Right lobe of liver (tissue), 6 donors: ENCODE measurements around the gene EXT2. TPM values are rescaled to one million over a fixed set of nuclear protein-coding genes. Genes with fewer than 3 reads are reported as not detected.

Source experiments
- ATAC-seq, 4 donors: fragments of 200-7000 bp; cut with Tn5 transposase; one replicate each; pipeline ENCODE4 v1.9.1; 2020; ENCODE audit warnings: mild to moderate bottlenecking in 4 of 4, moderate library complexity in 4 of 4
- DNase-seq, 3 donors: peaks; one replicate each; pipeline ENCODE4 v3.0.0-alpha.2; 2020
- H3K27ac ChIP-seq, 3 donors: fragments of 200-600 bp; one replicate each; pipeline ENCODE4 v1.8.0; 2022
- H3K27me3 ChIP-seq, 2 donors: fragments of 200-600 bp; one replicate each; pipeline ENCODE4 v1.8.0; 2022
- H3K36me3 ChIP-seq, 4 donors: fragments of 200-600 bp; sonication (generic) in 1 of 4; one replicate each; pipeline versions ENCODE4 v1.5.1 to v1.8.0; 2017 to 2022; ENCODE audit warnings: control low read depth in 1 of 4
- H3K4me1 ChIP-seq, 4 donors: fragments of 200-600 bp; sonication (generic) in 1 of 4; one replicate each; pipeline versions ENCODE4 v1.5.1 to v1.8.0; 2017 to 2022; ENCODE audit warnings: control low read depth in 1 of 4
- H3K4me3 ChIP-seq, 3 donors: fragments of 200-600 bp; one replicate each; pipeline ENCODE4 v1.8.0; 2022
- H3K9me3 ChIP-seq, 4 donors: fragments of 200-600 bp; sonication (generic) in 1 of 4; one replicate each; pipeline versions ENCODE4 v1.5.1 to v1.8.0; 2017 to 2022; ENCODE audit warnings: control low read depth in 1 of 4
- CTCF ChIP-seq, 4 donors: fragments of 200-600 bp in 3 of 4; fragments of 450-650 bp in 1 of 4; IDR thresholded peaks; one replicate each; pipeline versions ENCODE4 v1.5.1 to v1.8.0; 2016 to 2022; ENCODE audit warnings: antibody characterized with exemption in 4 of 4, mild to moderate bottlenecking in 2 of 4
- POLR2A ChIP-seq: fragments of 450-650 bp; IDR thresholded peaks from one replicate; pipeline ENCODE4 v1.6.1; 2017; ENCODE audit warnings: antibody characterized with exemption, mild to moderate bottlenecking
- WGBS: methylation state at CpG from one replicate; pipeline ENCODE4 v1.1.6; 2018; ENCODE audit warnings: low coverage, low lambda C conversion rate; ENCODE audit not compliant: insufficient coverage; ENCODE audit errors: missing lambda C conversion rate; 5-methylcytosine and 5-hydroxymethylcytosine counted together
- intact Hi-C, 2 donors: fragments of 100-400 bp; cut with DNase I; formaldehyde crosslinking; loops; one replicate each; pipeline versions ENCODE4 v1.11.2 to v1.14.1; 2022
- total RNA-seq, 6 experiments: library from RNA; depleted of rRNA in 2 of 6; stranded (reverse); fragments of >200 nt in 2 of 6; fragmentation: NEBNext Ultra II Directional in 3 of 6; extraction: Animal tissue kit (Norgen Biotek cat#: 25700) in 3 of 6; gene quantifications; one replicate each; pipeline versions ENCODE4 v1.1.0 to v1.2.4, GENCODE V29; 2016 to 2023
- donor health status: DM: no; HTN: yes; CAD: no.
- donor health status: DM: no; HTN: no; CAD: no.
- donor health status: DM: no; HTN: no; CAD: no.
- donor health status: DM: no; HTN: yes; CAD: no.
- donor health status: DM: no; HTN: yes; CAD: no.

Gene EXT2
- total RNA-seq, 6 experiments from 2014 or later: 21.9 to 31.3 (median 26.9) TPM

- intact Hi-C loops: no loop called here
- DNase-seq (no peak), ATAC-seq (no peak)
- no peaks in the 10 kb centered on the region for H3K4me1 ChIP-seq
- H3K27ac ChIP-seq: no peak overlapping the region
- TF ChIP-seq CTCF (IDR thresholded peaks at IDR 0.05): no peak
- TF ChIP-seq POLR2A: no peak
- H3K4me3 ChIP-seq: no peak overlapping the region
- H3K36me3 ChIP-seq: no peaks in the 10 kb centered on the region
- WGBS: 87% methylated on average over 2 of the region's 2 CpGs
- no peaks in the 10 kb centered on the region for H3K9me3 ChIP-seq
- H3K27me3 ChIP-seq: no peaks in the 10 kb centered on the region
Measured at GRCh38 chr11:44149651-44150050, 54.2 kb downstream of the EXT2 start.

GRCh38 chr11:44150401-44150800 is 54.9 kb downstream of the EXT2 start:
- H3K4me1 ChIP-seq: no peaks in the 10 kb centered on the region
- DNase-seq: no peak
- ATAC-seq: no peak
- no peak for TF ChIP-seq CTCF (IDR thresholded peaks at IDR 0.05)
- TF ChIP-seq POLR2A: no peak
- no peaks in the 10 kb centered on the region for H3K9me3 ChIP-seq
- intact Hi-C loops: no loop called here
- H3K27ac ChIP-seq: no peak overlapping the region
- WGBS: no CpG with 5 or more reads among the region's 1 CpG
- H3K36me3 ChIP-seq: no peaks in the 10 kb centered on the region
- H3K4me3 ChIP-seq: no peak overlapping the region
- H3K27me3 ChIP-seq: no peaks in the 10 kb centered on the region

GRCh38 chr11:44157019-44157418 is 61.5 kb downstream of the EXT2 start:
- intact Hi-C loops: no loop called here
- 100% methylated on average over 2 of the region's 4 CpGs for WGBS

GRCh38 chr11:44158384-44158783 is 62.9 kb downstream of the EXT2 start:
- 97% methylated on average over 2 of the region's 2 CpGs for WGBS
- TF ChIP-seq CTCF (IDR thresholded peaks at IDR 0.05) (no peak), POLR2A (no peak)
- intact Hi-C loops: no loop called here

More at GRCh38 chr11:44157019-44157418, 61.5 kb downstream of the EXT2 start:
- Histone ChIP-seq H3K27me3 (no peaks in the 10 kb centered on the region), H3K27ac (no peak overlapping the region), H3K4me1 (no peaks in the 10 kb centered on the region), H3K36me3 (no peaks in the 10 kb centered on the region), H3K4me3 (no peak overlapping the region), H3K9me3 (no peaks in the 10 kb centered on the region)
- DNase-seq (no peak), ATAC-seq (no peak)
- TF ChIP-seq POLR2A (no peak), CTCF (IDR thresholded peaks at IDR 0.05) (no peak)

More at GRCh38 chr11:44158384-44158783, 62.9 kb downstream of the EXT2 start:
- DNase-seq (no peak), ATAC-seq (no peak)
- Histone ChIP-seq H3K9me3 (no peaks in the 10 kb centered on the region), H3K4me1 (no peaks in the 10 kb centered on the region), H3K36me3 (no peaks in the 10 kb centered on the region), H3K27me3 (no peaks in the 10 kb centered on the region), H3K4me3 (no peak overlapping the region), H3K27ac (no peak overlapping the region)
